ENCODE data around the gene CAMK1D. TPM values are rescaled to one million over a fixed set of nuclear protein-coding genes. Genes with fewer than 3 reads are reported as not detected.

The CAMK1D gene
- total and polyA plus RNA-seq, 10 of the 15 experiments (the other 5 are each of a cell fraction or from before 2014, with no cell fraction given), result 2.1 to 35.5 (median 14.7) TPM

GRCh38 chr10:12534824-12535223 is 185.5 kb downstream of the CAMK1D start:
- FAIRE-seq, result no peak
- TF ChIP-seq ZNF384 (IDR thresholded peaks at IDR 0.05; ENCODE audit: borderline replicate concordance, low read depth, low read length), result no peak
- no peak for TF ChIP-seq CHD1 (IDR thresholded peaks at IDR 0.05; ENCODE audit: low read depth, low read length)
- TF ChIP-seq KLF5 (IDR thresholded peaks at IDR 0.05; ENCODE audit: partially characterized antibody), result no peak
- no peak for TF ChIP-seq MYC (IDR thresholded peaks at IDR 0.05; ENCODE audit: insufficient read depth, insufficient read length, insufficient replicate concordance, low read length, severe bottlenecking)
- no peak for TF ChIP-seq FOS (IDR thresholded peaks at IDR 0.05; ENCODE audit: borderline replicate concordance, extremely low read depth, insufficient read length)
- no peak for TF ChIP-seq RFX5 (IDR thresholded peaks at IDR 0.05; ENCODE audit: low read depth, low read length)
- no peak for TF ChIP-seq YY1 (IDR thresholded peaks at IDR 0.05; ENCODE audit: low read depth, low read length)
- TF ChIP-seq CUX1 (IDR thresholded peaks at IDR 0.05; ENCODE audit: insufficient replicate concordance, low read depth, low read length), result no peak
- TF ChIP-seq POLR2AphosphoS2 (IDR thresholded peaks at IDR 0.05; ENCODE audit: low read depth, low read length), result no peak
- no peak for TF ChIP-seq JUNB (IDR thresholded peaks at IDR 0.05)
- TF ChIP-seq TCF7 (IDR thresholded peaks at IDR 0.05; ENCODE audit: borderline replicate concordance), result no peak
- TF ChIP-seq TCF12 (IDR thresholded peaks at IDR 0.05; ENCODE audit: low read depth, low read length), result no peak
- TF ChIP-seq STAT3 (IDR thresholded peaks at IDR 0.05; ENCODE audit: low read depth, low read length), result no peak
- no peak for TF ChIP-seq USF2 (IDR thresholded peaks at IDR 0.05; ENCODE audit: borderline replicate concordance, low read depth, low read length)
- TF ChIP-seq CBFB (IDR thresholded peaks at IDR 0.05; ENCODE audit: low read depth), result no peak
- no peak for TF ChIP-seq LARP7 (IDR thresholded peaks at IDR 0.05)
- TF ChIP-seq RB1 (IDR thresholded peaks at IDR 0.05; ENCODE audit: borderline replicate concordance), result no peak
- no peak for TF ChIP-seq SREBF2 (IDR thresholded peaks at IDR 0.05; ENCODE audit: low read length)
- CTCF ChIA-PET, result interaction anchor here (1.6 kb wide), 1 partner anchor 272 kb away, joined by 3 read pairs; no protein-coding TSS in a partner anchor
- SMC1A ChIA-PET (ENCODE audit: uncharacterized antibody, unreplicated experiment), result no interaction called here
- Histone ChIP-seq H3K79me2 (ENCODE audit: control insufficient read depth, insufficient read depth, low read length) (no peaks in the 10 kb centered on the region), H3K9ac (ENCODE audit: control insufficient read depth, insufficient read depth, low read length) (no peak overlapping the region), H4K20me1 (ENCODE audit: control insufficient read depth, insufficient read depth) (no peaks in the 10 kb centered on the region), H3K4me2 (ENCODE audit: control insufficient read depth, insufficient read depth) (no peak overlapping the region), H3K36me3 (ENCODE audit: control insufficient read depth in 2 of 2, insufficient read depth in 2 of 2, low read length in 1 of 2) (no peaks in the 10 kb centered on the region), H3K4me1 (ENCODE audit: control insufficient read depth, insufficient read depth, low read length) (no peaks in the 10 kb centered on the region), H3K4me3 (no peak overlapping the region), H2AFZ (ENCODE audit: control insufficient read depth, low read depth, low read length) (no peak overlapping the region), H3K27me3 (replicated peaks in 1 of 2; ENCODE audit: control insufficient read depth in 2 of 2, insufficient read depth in 2 of 2, low read length in 1 of 2) (no peaks in the 10 kb centered on the region), H3K27ac (ENCODE audit: control insufficient read depth, insufficient read depth) (no peak overlapping the region), H3K9me3 (replicated peaks; ENCODE audit: control insufficient read depth, insufficient read depth, low read length) (no peaks in the 10 kb centered on the region)
- 89% methylated on average over 9 of the region's 9 CpGs for WGBS (ENCODE audit: insufficient coverage, insufficient replicate concordance, low lambda C conversion rate, missing lambda C conversion rate)
- no peak for DNase-seq (ENCODE audit: low read depth, low spot score)
- POLR2A ChIA-PET, result no interaction called here
- no TSS peak for BruUV-seq (replicated peaks)
- intact Hi-C loops (cut with micrococcal nuclease; ENCODE audit: unreplicated experiment), result no loop called here
- RAD21 ChIA-PET (ENCODE audit: unreplicated experiment), result no interaction called here
- in situ Hi-C loops (cut with MboI), result no loop called here
- ATAC-seq, result no peak

Data from GM12878 (cell line).